Esophagus squamous epithelium (tissue), 4 donors: ENCODE measurements around the gene RAP1B.

Experiments used
- CTCF ChIP-seq, 6 experiments: fragments of 450-650 bp in 4 of 6; fragments of 200-600 bp in 2 of 6; sonication (generic) in 2 of 6; IDR thresholded peaks; one replicate each; pipeline ENCODE4 v1.5.1; 2016 to 2019; ENCODE audit warnings: antibody characterized with exemption in 6 of 6, mild to moderate bottlenecking in 4 of 6, moderate library complexity in 4 of 6
- POLR2A ChIP-seq, 4 donors: fragments of 450-650 bp; IDR thresholded peaks; one replicate each; pipeline ENCODE4 v1.6.1; 2017; ENCODE audit warnings: antibody characterized with exemption in 4 of 4, mild to moderate bottlenecking in 4 of 4, moderate library complexity in 3 of 4

- TF ChIP-seq CTCF (IDR thresholded peaks at IDR 0.05) (no peak), POLR2A (IDR thresholded peaks at IDR 0.05) (no peak)
Observed at GRCh38 chr12:68623984-68624383, 13.3 kb downstream of the RAP1B start.
